ENCODE measurements around the gene RASSF7.

Gene RASSF7

DNA sequence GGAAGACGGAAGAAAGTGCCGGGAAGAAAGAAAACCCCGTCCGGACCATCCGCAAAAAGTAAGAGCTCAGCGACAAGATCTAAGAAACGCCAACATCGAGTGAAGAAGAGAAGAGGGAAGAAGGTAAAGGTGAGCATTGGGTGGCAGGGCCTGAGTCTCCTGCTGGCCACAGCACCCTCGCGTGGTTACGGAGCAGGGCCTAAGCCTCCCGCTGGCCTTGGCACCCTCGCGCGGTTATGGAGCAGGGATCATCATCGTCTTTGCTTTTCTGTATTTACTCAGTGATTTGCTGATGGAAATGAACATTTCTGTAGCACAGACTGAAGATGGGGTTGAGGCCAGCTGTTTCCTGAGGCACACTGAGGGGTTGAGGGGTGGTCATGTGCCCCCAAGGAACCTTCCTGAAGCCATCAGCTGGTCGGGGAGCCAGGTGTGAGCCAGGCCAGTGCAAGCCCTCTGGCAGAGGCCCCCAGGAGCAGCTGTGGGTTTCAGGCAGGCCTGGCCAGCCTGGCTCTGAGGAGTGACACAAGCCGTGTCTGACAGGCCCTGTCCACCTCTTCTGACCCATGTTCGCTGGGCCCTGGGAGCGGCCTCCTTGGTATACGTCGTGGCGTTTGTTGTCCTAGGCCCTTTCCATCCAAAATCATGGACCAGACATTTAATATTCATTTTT is 40.9 kb downstream of the RASSF7 start:
- in situ Hi-C loops (cut with MboI; ENCODE audit: low pct_unique_long_range_greater_than_20kb, low sequenced_read_pairs, unreplicated experiment): no loop called here
- TF ChIP-seq, protein P1, sequence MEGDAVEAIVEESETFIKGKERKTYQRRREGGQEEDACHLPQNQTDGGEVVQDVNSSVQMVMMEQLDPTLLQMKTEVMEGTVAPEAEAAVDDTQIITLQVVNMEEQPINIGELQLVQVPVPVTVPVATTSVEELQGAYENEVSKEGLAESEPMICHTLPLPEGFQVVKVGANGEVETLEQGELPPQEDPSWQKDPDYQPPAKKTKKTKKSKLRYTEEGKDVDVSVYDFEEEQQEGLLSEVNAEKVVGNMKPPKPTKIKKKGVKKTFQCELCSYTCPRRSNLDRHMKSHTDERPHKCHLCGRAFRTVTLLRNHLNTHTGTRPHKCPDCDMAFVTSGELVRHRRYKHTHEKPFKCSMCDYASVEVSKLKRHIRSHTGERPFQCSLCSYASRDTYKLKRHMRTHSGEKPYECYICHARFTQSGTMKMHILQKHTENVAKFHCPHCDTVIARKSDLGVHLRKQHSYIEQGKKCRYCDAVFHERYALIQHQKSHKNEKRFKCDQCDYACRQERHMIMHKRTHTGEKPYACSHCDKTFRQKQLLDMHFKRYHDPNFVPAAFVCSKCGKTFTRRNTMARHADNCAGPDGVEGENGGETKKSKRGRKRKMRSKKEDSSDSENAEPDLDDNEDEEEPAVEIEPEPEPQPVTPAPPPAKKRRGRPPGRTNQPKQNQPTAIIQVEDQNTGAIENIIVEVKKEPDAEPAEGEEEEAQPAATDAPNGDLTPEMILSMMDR (IDR thresholded peaks at IDR 0.05; ENCODE audit: extremely low read depth, insufficient read depth, missing control alignments): no peak
- no peak for DNase-seq (ENCODE audit: low spot score)

DNA sequence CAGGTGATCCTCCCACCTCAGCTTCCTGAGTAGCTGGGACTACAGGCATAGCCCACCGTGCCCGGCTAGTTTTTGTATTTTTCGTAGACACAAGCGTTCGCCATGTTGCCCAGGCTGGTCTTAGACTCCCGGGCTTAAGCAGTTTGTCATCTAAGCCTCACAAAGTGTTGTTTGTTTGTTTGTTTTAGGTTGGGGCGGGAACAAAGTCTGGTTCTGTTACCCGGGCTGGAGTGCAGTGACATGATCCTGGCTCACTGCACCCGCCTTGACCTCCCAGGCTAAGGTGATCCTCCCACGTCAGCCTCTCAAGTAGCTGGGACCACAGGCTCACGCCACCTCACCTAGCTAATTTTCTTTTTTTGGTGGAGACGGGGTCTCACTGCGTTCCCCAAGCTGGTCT is 42.4 kb downstream of the RASSF7 start:
- TF ChIP-seq, protein P1 (IDR thresholded peaks at IDR 0.05; ENCODE audit: extremely low read depth, insufficient read depth, missing control alignments): no peak
- DNase-seq (ENCODE audit: low spot score): no peak
- in situ Hi-C loops (cut with MboI; ENCODE audit: low pct_unique_long_range_greater_than_20kb, low sequenced_read_pairs, unreplicated experiment): no loop called here

DNA sequence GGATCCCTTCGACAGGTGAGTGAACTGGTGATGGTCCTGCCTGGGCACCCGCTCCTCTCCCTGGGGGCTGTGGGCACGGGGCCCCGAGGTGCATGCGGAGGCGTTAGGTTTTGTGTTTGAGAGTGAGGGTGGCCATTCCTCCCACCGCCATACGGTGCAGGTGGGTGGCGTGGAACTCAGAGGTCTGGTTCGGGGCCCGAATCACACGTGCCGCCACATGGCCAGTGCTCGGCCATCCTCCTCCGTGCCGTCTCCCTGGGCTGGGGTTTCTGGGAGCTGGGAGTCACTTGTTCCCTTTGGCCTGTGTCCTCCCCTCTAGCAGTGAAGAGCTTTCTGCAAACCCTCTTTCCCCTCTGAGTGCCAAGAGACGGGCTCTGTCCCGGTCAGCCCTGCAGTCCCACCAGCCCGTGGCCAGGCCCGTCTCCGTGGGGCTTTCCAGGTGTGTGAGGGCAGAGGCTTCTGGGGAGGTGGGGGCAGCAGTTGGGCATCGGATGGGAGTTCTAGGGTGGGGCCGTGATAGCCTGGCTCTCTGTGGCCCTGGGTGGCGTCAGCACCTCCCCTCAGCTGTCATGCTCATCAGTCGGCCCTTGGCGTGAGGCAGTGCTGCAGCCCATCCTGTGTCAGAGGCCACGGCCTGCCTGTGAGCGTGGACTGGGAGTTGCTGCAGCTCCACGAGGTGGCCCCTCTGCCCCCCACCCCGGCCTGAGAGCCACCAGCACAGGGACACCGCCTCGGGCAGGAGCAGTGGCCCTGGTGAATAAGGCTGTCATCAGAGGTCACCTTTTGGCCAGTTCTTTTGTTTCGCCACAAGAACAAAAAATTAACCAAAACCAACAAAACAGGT is 44.7 kb downstream of the RASSF7 start:
- in situ Hi-C loops (cut with MboI; ENCODE audit: low pct_unique_long_range_greater_than_20kb, low sequenced_read_pairs, unreplicated experiment): no loop called here
- TF ChIP-seq, protein P1 (IDR thresholded peaks at IDR 0.05; ENCODE audit: extremely low read depth, insufficient read depth, missing control alignments): no peak
- DNase-seq (ENCODE audit: low spot score): no peak

DNA sequence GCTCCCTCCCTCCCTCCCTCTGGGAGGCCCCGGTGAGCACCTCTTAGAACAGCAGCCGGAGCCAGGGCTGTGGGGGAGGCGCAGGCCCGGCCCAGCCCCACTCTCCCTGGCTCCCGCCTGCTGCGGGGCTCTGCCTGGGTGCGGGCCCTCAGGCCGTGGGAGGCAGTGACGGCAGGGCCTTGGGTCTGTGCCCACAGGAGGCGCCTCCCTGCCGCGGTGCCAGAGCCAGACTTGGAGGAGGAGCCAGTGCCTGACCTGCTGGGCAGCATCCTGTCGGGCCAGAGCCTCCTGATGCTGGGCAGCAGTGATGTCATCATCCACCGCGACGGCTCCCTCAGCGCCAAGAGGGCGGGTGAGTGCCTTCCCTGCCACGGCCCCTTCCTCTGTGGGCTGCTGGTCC is 45.5 kb downstream of the RASSF7 start:
- in situ Hi-C loops (cut with MboI; ENCODE audit: low pct_unique_long_range_greater_than_20kb, low sequenced_read_pairs, unreplicated experiment): no loop called here
- no peak for DNase-seq (ENCODE audit: low spot score)
- TF ChIP-seq, protein P1 (IDR thresholded peaks at IDR 0.05; ENCODE audit: extremely low read depth, insufficient read depth, missing control alignments): no peak

DNA sequence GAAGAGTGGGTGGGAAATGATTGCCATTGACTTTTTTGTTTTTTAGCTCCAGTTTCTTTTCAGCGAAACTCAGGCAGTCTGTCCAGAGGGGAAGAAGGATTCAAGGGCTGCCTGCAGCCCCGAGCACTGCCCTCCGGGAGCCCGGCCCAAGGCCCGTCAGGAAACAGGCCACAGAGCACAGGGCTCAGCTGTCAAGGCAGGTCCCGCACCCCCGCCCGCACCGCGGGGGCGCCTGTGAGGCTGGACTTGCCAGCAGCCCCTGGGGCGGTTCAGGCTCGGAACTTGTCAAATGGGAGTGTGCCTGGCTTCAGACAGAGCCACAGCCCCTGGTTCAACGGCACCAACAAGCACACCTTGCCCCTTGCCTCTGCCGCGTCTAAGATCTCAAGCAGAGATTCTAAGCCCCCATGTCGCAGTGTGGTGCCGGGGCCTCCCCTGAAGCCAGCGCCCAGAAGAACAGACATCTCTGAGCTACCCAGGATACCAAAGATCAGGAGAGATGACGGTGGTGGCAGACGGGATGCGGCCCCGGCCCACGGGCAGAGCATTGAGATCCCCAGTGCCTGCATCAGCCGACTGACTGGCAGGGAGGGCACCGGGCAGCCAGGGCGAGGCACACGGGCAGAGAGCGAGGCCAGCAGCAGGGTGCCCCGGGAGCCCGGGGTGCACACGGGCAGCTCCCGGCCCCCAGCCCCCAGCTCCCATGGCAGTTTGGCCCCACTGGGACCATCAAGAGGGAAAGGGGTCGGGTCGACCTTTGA is 46.4 kb downstream of the RASSF7 start:
- TF ChIP-seq, protein P1 (IDR thresholded peaks at IDR 0.05; ENCODE audit: extremely low read depth, insufficient read depth, missing control alignments): no peak
- in situ Hi-C loops (cut with MboI; ENCODE audit: low pct_unique_long_range_greater_than_20kb, low sequenced_read_pairs, unreplicated experiment): no loop called here
- DNase-seq (ENCODE audit: low spot score): no peak

DNA sequence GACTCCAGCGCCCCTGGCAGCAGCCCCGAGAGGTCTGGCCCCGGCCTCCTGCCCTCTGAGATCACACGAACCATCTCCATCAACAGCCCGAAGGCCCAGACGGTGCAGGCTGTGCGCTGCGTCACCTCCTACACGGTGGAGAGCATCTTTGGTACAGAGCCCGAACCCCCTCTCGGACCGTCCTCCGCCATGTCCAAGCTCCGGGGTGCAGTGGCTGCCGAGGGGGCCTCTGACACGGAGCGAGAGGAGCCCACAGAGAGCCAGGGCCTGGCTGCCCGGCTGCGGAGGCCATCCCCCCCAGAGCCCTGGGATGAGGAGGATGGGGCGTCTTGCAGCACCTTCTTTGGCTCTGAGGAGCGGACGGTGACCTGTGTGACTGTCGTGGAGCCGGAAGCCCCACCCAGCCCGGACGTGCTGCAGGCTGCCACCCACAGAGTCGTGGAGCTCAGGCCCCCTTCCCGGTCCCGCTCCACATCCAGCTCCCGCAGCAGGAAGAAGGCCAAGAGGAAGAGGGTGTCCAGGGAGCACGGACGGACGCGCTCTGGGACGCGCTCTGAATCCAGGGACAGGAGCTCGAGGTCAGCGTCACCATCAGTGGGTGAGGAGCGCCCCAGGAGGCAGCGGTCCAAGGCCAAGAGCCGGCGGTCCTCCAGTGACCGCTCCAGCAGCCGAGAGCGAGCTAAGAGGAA is 47.3 kb downstream of the RASSF7 start:
- TF ChIP-seq, protein P1 (IDR thresholded peaks at IDR 0.05; ENCODE audit: extremely low read depth, insufficient read depth, missing control alignments): no peak
- DNase-seq (ENCODE audit: low spot score): no peak
- in situ Hi-C loops (cut with MboI; ENCODE audit: low pct_unique_long_range_greater_than_20kb, low sequenced_read_pairs, unreplicated experiment): no loop called here

All from GM13977 (cell line).